ENCODE results near the gene C1RL.

GRCh38 chr12:7154901-7155470 lies 46.0 kb upstream of the C1RL start:
- TF ChIP-seq POLR2A (IDR thresholded peaks at IDR 0.05) = no peak
- no peak for TF ChIP-seq CTCF (IDR thresholded peaks at IDR 0.05)
- TF ChIP-seq EP300 (IDR thresholded peaks at IDR 0.05) = no peak

Measured in stomach (tissue), 4 donors.